ENCODE results near the gene RNU6-9.

GRCh38 chr19:907183-907853, 14.0 kb downstream of the RNU6-9 start:
- TF ChIP-seq, protein P1, sequence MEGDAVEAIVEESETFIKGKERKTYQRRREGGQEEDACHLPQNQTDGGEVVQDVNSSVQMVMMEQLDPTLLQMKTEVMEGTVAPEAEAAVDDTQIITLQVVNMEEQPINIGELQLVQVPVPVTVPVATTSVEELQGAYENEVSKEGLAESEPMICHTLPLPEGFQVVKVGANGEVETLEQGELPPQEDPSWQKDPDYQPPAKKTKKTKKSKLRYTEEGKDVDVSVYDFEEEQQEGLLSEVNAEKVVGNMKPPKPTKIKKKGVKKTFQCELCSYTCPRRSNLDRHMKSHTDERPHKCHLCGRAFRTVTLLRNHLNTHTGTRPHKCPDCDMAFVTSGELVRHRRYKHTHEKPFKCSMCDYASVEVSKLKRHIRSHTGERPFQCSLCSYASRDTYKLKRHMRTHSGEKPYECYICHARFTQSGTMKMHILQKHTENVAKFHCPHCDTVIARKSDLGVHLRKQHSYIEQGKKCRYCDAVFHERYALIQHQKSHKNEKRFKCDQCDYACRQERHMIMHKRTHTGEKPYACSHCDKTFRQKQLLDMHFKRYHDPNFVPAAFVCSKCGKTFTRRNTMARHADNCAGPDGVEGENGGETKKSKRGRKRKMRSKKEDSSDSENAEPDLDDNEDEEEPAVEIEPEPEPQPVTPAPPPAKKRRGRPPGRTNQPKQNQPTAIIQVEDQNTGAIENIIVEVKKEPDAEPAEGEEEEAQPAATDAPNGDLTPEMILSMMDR (IDR thresholded peaks at IDR 0.05) = no peak
- TF ChIP-seq EZH2 (IDR thresholded peaks at IDR 0.05) (no peak), EZH2phosphoT487 (IDR thresholded peaks at IDR 0.05) (no peak)
